HCT116 (cell line): ENCODE measurements around the gene KCTD4. TPM values are rescaled to one million over a fixed set of nuclear protein-coding genes. Genes with fewer than 3 reads are reported as not detected.

Source experiments
- ATAC-seq: fragments of 200-7000 bp; cut with Tn5 transposase; 2 replicates; pipeline ENCODE4 v1.9.1; 2020; ENCODE audit warnings: mild to moderate bottlenecking, moderate library complexity
- BruUV-seq: library from RNA; stranded (reverse); fragments of 400-500 nt; replicated peaks from 2 replicates; lab custom pipeline; 2021; lab: Mats Ljungman, UMichigan
- CTCF ChIA-PET: fragments of 300-600 bp; sonication (Branson Sonifier 250); formaldehyde crosslinking; loops from one replicate; lab custom pipeline; 2021; ENCODE audit warnings: antibody characterized with exemption; lab: Charles Lee
- POLR2A ChIA-PET: fragments of 300-600, 350-600 bp; sonication (Branson Sonifier 250); formaldehyde crosslinking; loops from one replicate; lab custom pipeline; 2021; ENCODE audit warnings: antibody characterized with exemption; lab: Charles Lee
- RAD21 ChIA-PET, 2 experiments: fragments of 300-600 bp; sonication (Branson Sonifier 250); formaldehyde crosslinking; loops; one replicate each; lab custom pipeline; 2023; ENCODE audit warnings: low total read pairs in 2 of 2; ENCODE audit not compliant: uncharacterized antibody in 2 of 2, unreplicated experiment in 2 of 2, low non-redundant PET in 1 of 2; lab: Charles Lee
- DNase-seq: peaks from one replicate; pipeline ENCODE4 v3.0.0-alpha.2; 2010; ENCODE audit warnings: low read depth, low spot score
- H2AFZ ChIP-seq: fragments of 200-600 bp; shearing (Covaris generic), sonication (generic); 2 replicates; pipeline ENCODE4 v1.6.1; 2017; ENCODE audit warnings: low read depth, mixed run types, mixed read lengths, antibody characterized with exemption, low read length; ENCODE audit not compliant: poor library complexity, severe bottlenecking
- H3K27ac ChIP-seq: 2 replicates; pipeline ENCODE4 v1.5.1; 2012; ENCODE audit warnings: low read depth, low read length
- H3K27me3 ChIP-seq: fragments of 200-600 bp; sonication (generic); 2 replicates; pipeline ENCODE4 v1.6.1; 2016; ENCODE audit warnings: mixed run types, low read length, mixed read lengths; ENCODE audit not compliant: insufficient read depth
- H3K36me3 ChIP-seq, 2 experiments: fragments of 200-500 bp in 1 of 2; fragments of 200-600 bp in 1 of 2; sonication (Bioruptor generic) in 1 of 2; sonication (generic) in 1 of 2; 2 replicates each; pipeline versions ENCODE4 v1.5.1 to v1.6.1; 2014 to 2016; ENCODE audit warnings: low read length in 2 of 2, inconsistent platforms in 1 of 2, mixed read lengths in 1 of 2, mixed run types in 1 of 2; ENCODE audit not compliant: insufficient read depth in 2 of 2, control insufficient read depth in 1 of 2
- H3K4me1 ChIP-seq, 2 experiments: fragments of 200-600 bp in 1 of 2; sonication (generic) in 1 of 2; 2 replicates each; pipeline versions ENCODE4 v1.5.1 to v1.6.1; 2012 to 2017; ENCODE audit warnings: low read length in 2 of 2, inconsistent platforms in 1 of 2, mild to moderate bottlenecking in 1 of 2, mixed read lengths in 1 of 2, mixed run types in 1 of 2, moderate library complexity in 1 of 2; ENCODE audit not compliant: insufficient read depth in 2 of 2, control insufficient read depth in 1 of 2
- H3K4me2 ChIP-seq: fragments of 200-600 bp; sonication (generic); 2 replicates; pipeline ENCODE4 v1.6.1; 2017; ENCODE audit warnings: mixed run types, low read length, mixed read lengths
- H3K4me3 ChIP-seq, 2 experiments: fragments of 200-600 bp in 1 of 2; sonication (generic) in 1 of 2; replicated peaks in 1 of 2; 2 replicates each; pipeline ENCODE4 v1.5.1; 2011 to 2016; ENCODE audit warnings: low read length in 2 of 2, control low read depth in 1 of 2, low read depth in 1 of 2, mild to moderate bottlenecking in 1 of 2, mixed read lengths in 1 of 2, mixed run types in 1 of 2
- H3K79me2 ChIP-seq: fragments of 200-600 bp; sonication (generic); 2 replicates; pipeline ENCODE4 v1.6.1; 2017; ENCODE audit warnings: mild to moderate bottlenecking, mixed run types, low read length, moderate library complexity, mixed read lengths; ENCODE audit not compliant: insufficient read depth
- H3K9ac ChIP-seq: fragments of 200-600 bp; sonication (generic); 2 replicates; pipeline ENCODE4 v1.6.1; 2016; ENCODE audit warnings: low read length, mixed read lengths
- H3K9me2 ChIP-seq: fragments of 200-600 bp; sonication (generic), shearing (Covaris generic); 2 replicates; pipeline ENCODE4 v1.6.1; 2017; ENCODE audit warnings: mixed run types, mild to moderate bottlenecking, moderate library complexity; ENCODE audit not compliant: insufficient read depth
- H3K9me3 ChIP-seq, 2 experiments: fragments of 200-500 bp in 1 of 2; fragments of 200-600 bp in 1 of 2; sonication (Bioruptor generic) in 1 of 2; sonication (generic) in 1 of 2; 2 replicates each; pipeline ENCODE4 v1.6.1; 2014 to 2017; ENCODE audit warnings: low read length in 2 of 2, mixed read lengths in 2 of 2, inconsistent platforms in 1 of 2, low read depth in 1 of 2, mild to moderate bottlenecking in 1 of 2, mixed run types in 1 of 2, moderate library complexity in 1 of 2; ENCODE audit not compliant: control insufficient read depth in 1 of 2, insufficient read depth in 1 of 2
- H4K20me1 ChIP-seq: fragments of 200-600 bp; sonication (generic), shearing (Covaris generic); 2 replicates; pipeline ENCODE4 v1.6.1; 2017; ENCODE audit warnings: mixed run types, mild to moderate bottlenecking, moderate library complexity; ENCODE audit not compliant: insufficient read depth
- CEBPB ChIP-seq: IDR thresholded peaks from 2 replicates; pipeline ENCODE4 v1.6.1; 2012; ENCODE audit warnings: low read depth
- ELF1 ChIP-seq: IDR thresholded peaks from 2 replicates; pipeline ENCODE4 v1.6.1; 2012; ENCODE audit warnings: low read depth, borderline replicate concordance
- EZH2 ChIP-seq: fragments of 200-600 bp; sonication (generic); IDR thresholded peaks from 2 replicates; pipeline ENCODE4 v1.6.1; 2017; ENCODE audit warnings: antibody characterized with exemption, mixed run types
- FOSL1 ChIP-seq: IDR thresholded peaks from 2 replicates; pipeline ENCODE4 v1.6.1; 2012; ENCODE audit warnings: low read depth
- JUND ChIP-seq: IDR thresholded peaks from 2 replicates; pipeline ENCODE4 v1.6.1; 2012
- POLR2A ChIP-seq: IDR thresholded peaks from 2 replicates; pipeline ENCODE4 v1.7.0; 2011; ENCODE audit warnings: borderline replicate concordance; ENCODE audit not compliant: insufficient read depth, insufficient read length; ENCODE audit errors: extremely low read depth
- POLR2AphosphoS5 ChIP-seq: IDR thresholded peaks from 2 replicates; pipeline ENCODE4 v1.6.1; 2011; ENCODE audit warnings: mild to moderate bottlenecking, low read depth, low read length, moderate library complexity
- SP1 ChIP-seq: IDR thresholded peaks from 2 replicates; pipeline ENCODE4 v1.6.1; 2012; ENCODE audit warnings: low read depth
- ZNF274 ChIP-seq: fragments of 200-500 bp; sonication (Bioruptor generic); IDR thresholded peaks from 2 replicates; pipeline ENCODE4 v1.6.1; 2014; ENCODE audit warnings: mild to moderate bottlenecking, low read depth, low read length, inconsistent platforms
- intact Hi-C: fragments of 100-400 bp; cut with micrococcal nuclease; formaldehyde crosslinking; loops from 2 replicates; pipeline ENCODE4 v1.10.0; 2022
- total RNA-seq: library from RNA; stranded (reverse); gene quantifications from one replicate; pipeline ENCODE4 v1.2.1, GENCODE V29; 2021; ENCODE audit not compliant: unreplicated experiment

The KCTD4 gene
- total RNA-seq, 1 experiment from 2014 or later = not detected

DNA sequence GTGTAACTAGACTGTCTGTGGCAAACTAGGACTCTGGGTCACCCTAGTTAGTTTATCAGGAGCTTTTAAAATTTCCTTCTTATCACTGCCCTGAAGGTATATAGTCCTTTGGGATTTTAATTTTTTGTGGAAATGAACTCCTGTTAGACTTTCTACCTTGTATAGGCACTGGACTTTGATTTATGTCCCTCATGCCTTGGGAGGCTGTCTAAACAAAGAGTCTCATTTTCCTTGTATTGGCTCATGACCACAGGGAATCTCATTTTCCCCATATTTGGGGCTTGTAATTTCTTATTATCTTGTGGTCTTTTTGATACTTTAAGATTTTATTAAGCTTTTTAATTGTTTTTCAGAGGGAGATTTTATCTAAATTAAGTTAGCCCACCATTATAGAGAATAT lies 21.4 kb downstream of the KCTD4 start:
- ATAC-seq (0 out of 2 replicates have a peak, but pooled peaks have one; percentile 11), DNase-seq (no peak)
- Histone ChIP-seq H3K36me3 (0 out of 4 replicates have a peak, but pooled peaks cover 0 to 7% of the 10 kb centered on the region in 2 experiments), H2AFZ (no peak overlapping the region), H3K9me3 (no peaks in the 10 kb centered on the region), H3K9ac (no peak overlapping the region), H3K4me2 (peak overlapping the region; percentile 16), H3K27ac (no peak overlapping the region), H3K9me2 (no peaks in the 10 kb centered on the region), H3K27me3 (no peaks in the 10 kb centered on the region), H4K20me1 (no peaks in the 10 kb centered on the region), H3K79me2 (peaks cover 67% of the 10 kb centered on the region), H3K4me3 (no peak overlapping the region), H3K4me1 (peaks cover 35 to 49% of the 10 kb centered on the region in 2 experiments)
- intact Hi-C loops = no loop called here
- CTCF ChIA-PET = no interaction called here
- BruUV-seq = no TSS peak
- TF ChIP-seq ELF1 = no peak
- TF ChIP-seq ZNF274 = no peak
- no peak for TF ChIP-seq FOSL1
- no peak for TF ChIP-seq POLR2AphosphoS5
- no peak for TF ChIP-seq CEBPB
- no peak for TF ChIP-seq SP1
- TF ChIP-seq EZH2 = no peak
- RAD21 ChIA-PET = no interaction called here
- POLR2A ChIA-PET = interaction anchor here (1.1 kb wide), 1 partner anchor 11 kb away, joined by 3 read pairs; no protein-coding TSS in a partner anchor

DNA sequence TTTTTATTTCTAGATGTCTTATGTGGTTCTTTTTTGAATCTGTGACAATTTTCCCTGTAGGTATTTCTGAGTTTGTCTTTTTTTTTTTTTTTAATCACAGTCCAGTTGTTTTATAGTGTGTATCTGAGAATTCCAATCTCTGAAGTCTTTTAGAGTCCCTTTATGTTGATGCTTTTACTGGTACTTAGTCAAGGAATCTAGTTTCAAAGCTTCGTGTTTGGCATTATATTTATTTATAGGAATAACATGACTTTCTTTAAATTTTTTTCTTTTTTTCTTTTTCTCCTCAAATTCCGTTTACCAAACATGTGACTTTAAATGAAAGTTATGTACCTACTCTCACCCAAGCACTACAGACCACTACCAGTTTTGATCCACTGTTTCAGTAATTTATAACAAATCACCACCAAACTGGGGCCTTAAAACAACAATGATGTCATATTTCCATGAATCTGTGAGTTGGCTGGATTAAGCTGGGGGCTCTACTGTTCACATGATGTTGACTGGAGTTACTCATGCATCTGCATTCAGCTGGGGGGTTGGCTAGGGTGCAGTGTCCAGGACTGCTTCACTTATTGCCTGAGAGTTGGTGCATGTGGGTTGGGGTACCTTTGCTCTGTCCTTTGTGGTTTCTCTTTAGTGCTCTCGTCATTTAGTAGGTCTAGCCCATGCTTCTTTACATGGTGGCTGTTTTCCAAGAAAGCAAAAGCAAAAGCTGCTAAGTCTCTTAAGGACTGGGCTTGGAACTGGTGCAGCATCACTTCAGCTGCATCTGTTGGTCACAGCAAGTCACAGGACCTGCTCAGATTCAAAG lies 22.3 kb downstream of the KCTD4 start:
- no peaks in the 10 kb centered on the region for H4K20me1 ChIP-seq
- H2AFZ ChIP-seq = no peak overlapping the region
- H3K9me3 ChIP-seq = no peaks in the 10 kb centered on the region
- no peaks in the 10 kb centered on the region for H3K9me2 ChIP-seq
- DNase-seq (no peak), ATAC-seq (peak; percentile 43)
- no peak overlapping the region for H3K4me3 ChIP-seq
- H3K27me3 ChIP-seq = no peaks in the 10 kb centered on the region
- ChIA-PET RAD21 (no interaction called here), POLR2A (interaction anchor here (1.1 kb wide), 1 partner anchor 10 kb away, joined by 3 read pairs; no protein-coding TSS in a partner anchor), CTCF (no interaction called here)
- peak overlapping the region; percentile 8; the same call in 1 of the 2 replicates for H3K27ac ChIP-seq
- peaks cover 66% of the 10 kb centered on the region for H3K79me2 ChIP-seq
- 0 out of 4 replicates have a peak, but pooled peaks cover 0 to 7% of the 10 kb centered on the region in 2 experiments for H3K36me3 ChIP-seq
- BruUV-seq = TSS peak; percentile 24
- peak overlapping the region; percentile 16 for H3K4me2 ChIP-seq
- intact Hi-C loops = no loop called here
- no peak for TF ChIP-seq POLR2A
- peak; percentile 20; the same call in 1 of the 2 replicates for TF ChIP-seq JUND
- H3K4me1 ChIP-seq = peaks cover 35 to 49% of the 10 kb centered on the region in 2 experiments
- no peak overlapping the region for H3K9ac ChIP-seq
